GM12801 (cell line): Measurements from ENCODE around the gene EMILIN2.

Experiments used
- CTCF ChIP-seq: IDR thresholded peaks from one replicate; pipeline ENCODE4 v1.5.1; 2011; ENCODE audit warnings: control low read depth; ENCODE audit not compliant: insufficient read length; ENCODE audit errors: extremely low read depth

The EMILIN2 gene

GRCh38 chr18:2889761-2890192, 43.0 kb downstream of the EMILIN2 start:
- TF ChIP-seq CTCF, result no peak

- no peak for TF ChIP-seq CTCF
Measured at GRCh38 chr18:2890606-2891005, 43.8 kb downstream of the EMILIN2 start.

- TF ChIP-seq CTCF, result no peak
Measured at GRCh38 chr18:2891526-2892431, 45.0 kb downstream of the EMILIN2 start.

GRCh38 chr18:2893056-2893455, 46.2 kb downstream of the EMILIN2 start:
- no peak for TF ChIP-seq CTCF

- no peak for TF ChIP-seq CTCF
Measured at GRCh38 chr18:2893676-2894075, 46.9 kb downstream of the EMILIN2 start.

- TF ChIP-seq CTCF, result no peak
Measured at GRCh38 chr18:2894131-2894840, 47.5 kb downstream of the EMILIN2 start.

GRCh38 chr18:2894841-2895370, 48.1 kb downstream of the EMILIN2 start:
- no peak for TF ChIP-seq CTCF
